IMR-90 (cell line): ENCODE data around the gene MYCBP2. TPM values are rescaled to one million over a fixed set of nuclear protein-coding genes. Genes with fewer than 3 reads are reported as not detected.

Source experiments
- ATAC-seq: fragments of 200-7000 bp; cut with Tn5 transposase; 2 replicates; pipeline ENCODE4 v1.9.1; 2020; ENCODE audit warnings: low read depth, mild to moderate bottlenecking, moderate library complexity
- BruUV-seq: library from RNA; stranded (reverse); fragments of 400-500 nt; replicated peaks from 2 replicates; lab custom pipeline; 2021; lab: Mats Ljungman, UMichigan
- CTCF ChIA-PET: fragments of 300-600 bp; formaldehyde crosslinking; extraction: SDS; loops from one replicate; lab custom pipeline; 2021; ENCODE audit warnings: antibody characterized with exemption; lab: Yijun Ruan, JAX
- POLR2A ChIA-PET: fragments of 300-600 bp; sonication (Branson Sonifier 250); formaldehyde crosslinking; loops from one replicate; lab custom pipeline; 2022; ENCODE audit warnings: antibody characterized with exemption; ENCODE audit not compliant: unreplicated experiment; lab: Charles Lee
- DNase-seq: peaks from one replicate; pipeline ENCODE4 v3.0.0; 2013
- H2AFZ ChIP-seq: replicated peaks from 2 replicates; pipeline ENCODE3; 2013; ENCODE audit warnings: low read length, mild to moderate bottlenecking; ENCODE audit not compliant: poor library complexity
- H2AK5ac ChIP-seq: 2 replicates; pipeline ENCODE4 v1.6.1; 2013; ENCODE audit warnings: low read depth, low read length, inconsistent platforms
- H2AK9ac ChIP-seq: replicated peaks from 2 replicates; pipeline ENCODE3; 2013; ENCODE audit warnings: mild to moderate bottlenecking, low read depth, low read length, moderate library complexity; ENCODE audit not compliant: poor library complexity
- H2BK120ac ChIP-seq: 2 replicates; pipeline ENCODE4 v1.6.1; 2013; ENCODE audit warnings: low read depth, low read length, inconsistent platforms
- H2BK15ac ChIP-seq: 3 replicates; pipeline ENCODE4 v1.6.1; 2013; ENCODE audit warnings: low read depth, low read length, inconsistent platforms
- H2BK20ac ChIP-seq: 2 replicates; pipeline ENCODE4 v1.6.1; 2013; ENCODE audit warnings: low read depth, mild to moderate bottlenecking, inconsistent platforms, low read length, moderate library complexity
- H2BK5ac ChIP-seq: 2 replicates; pipeline ENCODE4 v1.6.1; 2013; ENCODE audit warnings: mild to moderate bottlenecking, low read depth, low read length, inconsistent platforms; ENCODE audit not compliant: poor library complexity, severe bottlenecking
- H3K14ac ChIP-seq: replicated peaks from 2 replicates; pipeline ENCODE4 v1.6.1; 2013; ENCODE audit warnings: low read depth, low read length, inconsistent platforms
- H3K18ac ChIP-seq: 2 replicates; pipeline ENCODE4 v1.6.1; 2013; ENCODE audit warnings: low read depth, low read length, control low read depth
- H3K23ac ChIP-seq: 2 replicates; pipeline ENCODE4 v1.6.1; 2013; ENCODE audit warnings: low read depth, low read length, inconsistent platforms
- H3K27ac ChIP-seq: 2 replicates; pipeline ENCODE4 v1.5.1; 2013; ENCODE audit warnings: mild to moderate bottlenecking, control low read depth, low read length; ENCODE audit not compliant: insufficient read depth
- H3K27me3 ChIP-seq: 2 replicates; pipeline ENCODE4 v1.6.1; 2013; ENCODE audit warnings: low read length; ENCODE audit not compliant: control insufficient read depth, insufficient read depth
- H3K36me3 ChIP-seq: 2 replicates; pipeline ENCODE4 v1.6.1; 2013; ENCODE audit warnings: low read length, mixed read lengths; ENCODE audit not compliant: control insufficient read depth, insufficient read depth
- H3K4ac ChIP-seq: 2 replicates; pipeline ENCODE4 v1.6.1; 2013; ENCODE audit warnings: low read depth, low read length, inconsistent platforms
- H3K4me1 ChIP-seq: 2 replicates; pipeline ENCODE4 v1.6.1; 2013; ENCODE audit warnings: low read length, mixed read lengths; ENCODE audit not compliant: control insufficient read depth, insufficient read depth
- H3K4me2 ChIP-seq: 2 replicates; pipeline ENCODE4 v1.6.1; 2013; ENCODE audit warnings: low read depth, mild to moderate bottlenecking, control low read depth, low read length, moderate library complexity
- H3K4me3 ChIP-seq: 2 replicates; pipeline ENCODE4 v1.5.1; 2013; ENCODE audit warnings: low read depth, mild to moderate bottlenecking, control low read depth, low read length, moderate library complexity; ENCODE audit not compliant: insufficient read depth
- H3K56ac ChIP-seq: 2 replicates; pipeline ENCODE4 v1.6.1; 2013; ENCODE audit warnings: low read length, inconsistent platforms; ENCODE audit not compliant: insufficient read depth; ENCODE audit errors: extremely low read depth
- H3K79me1 ChIP-seq, 2 experiments: 2 replicates each; pipeline ENCODE4 v1.6.1; 2013; ENCODE audit warnings: low read length in 2 of 2, inconsistent platforms in 1 of 2, low read depth in 1 of 2
- H3K9ac ChIP-seq: 2 replicates; pipeline ENCODE4 v1.6.1; 2013; ENCODE audit warnings: low read depth, low read length, control low read depth
- H3K9me1 ChIP-seq: 2 replicates; pipeline ENCODE4 v1.6.1; 2013; ENCODE audit warnings: low read length, inconsistent platforms; ENCODE audit not compliant: insufficient read depth
- H3K9me3 ChIP-seq: 2 replicates; pipeline ENCODE4 v1.6.1; 2013; ENCODE audit warnings: low read length; ENCODE audit not compliant: control insufficient read depth, insufficient read depth
- H4K20me1 ChIP-seq: 2 replicates; pipeline ENCODE4 v1.6.1; 2013; ENCODE audit warnings: low read length, inconsistent platforms; ENCODE audit not compliant: insufficient read depth
- H4K5ac ChIP-seq: 2 replicates; pipeline ENCODE4 v1.6.1; 2013; ENCODE audit warnings: mild to moderate bottlenecking, low read depth, low read length, control low read depth
- H4K8ac ChIP-seq, 2 experiments: 2 replicates each; pipeline ENCODE4 v1.6.1; 2013; ENCODE audit warnings: low read depth in 2 of 2, low read length in 2 of 2, control low read depth in 1 of 2, inconsistent platforms in 1 of 2
- H4K91ac ChIP-seq: 2 replicates; pipeline ENCODE4 v1.6.1; 2013; ENCODE audit warnings: low read depth, low read length, inconsistent platforms; ENCODE audit not compliant: insufficient read depth
- BHLHE40 ChIP-seq: fragments of 150-350 bp; IDR thresholded peaks from 2 replicates; pipeline ENCODE4 v1.6.1; 2016; ENCODE audit warnings: mild to moderate bottlenecking, low read depth, low read length
- CEBPB ChIP-seq: IDR thresholded peaks from 2 replicates; pipeline ENCODE4 v1.6.1; 2012; ENCODE audit warnings: low read depth, low read length, improper control_type of control experiment
- CHD1 ChIP-seq: IDR thresholded peaks from 2 replicates; pipeline ENCODE4 v1.6.1; 2012; ENCODE audit warnings: low read depth, low read length, improper control_type of control experiment
- CTCF ChIP-seq: conservative IDR thresholded peaks from 2 replicates; pipeline ENCODE4 v1.5.1; 2012; ENCODE audit warnings: mild to moderate bottlenecking, low read depth, low read length, improper control_type of control experiment
- ELK1 ChIP-seq: fragments of 150-350 bp; IDR thresholded peaks from 2 replicates; pipeline ENCODE4 v1.6.1; 2016; ENCODE audit warnings: low read depth, mild to moderate bottlenecking, low read length, moderate library complexity, borderline replicate concordance
- FOS ChIP-seq: fragments of 150-350 bp; IDR thresholded peaks from 2 replicates; pipeline ENCODE4 v1.6.1; 2016; ENCODE audit warnings: low read depth, low read length
- MAFK ChIP-seq: IDR thresholded peaks from 2 replicates; pipeline ENCODE4 v1.6.1; 2012; ENCODE audit warnings: low read depth, low read length, improper control_type of control experiment
- MAZ ChIP-seq: IDR thresholded peaks from 2 replicates; pipeline ENCODE4 v1.6.1; 2012; ENCODE audit warnings: low read depth, mild to moderate bottlenecking, low read length, improper control_type of control experiment, moderate library complexity, borderline replicate concordance
- MXI1 ChIP-seq: IDR thresholded peaks from 2 replicates; pipeline ENCODE4 v1.6.1; 2012; ENCODE audit warnings: low read depth, mild to moderate bottlenecking, low read length, moderate library complexity, borderline replicate concordance
- NFE2L2 ChIP-seq: fragments of 150-350 bp; IDR thresholded peaks from 2 replicates; pipeline ENCODE4 v1.6.1; 2016; ENCODE audit warnings: low read depth, mild to moderate bottlenecking, low read length
- POLR2A ChIP-seq: IDR thresholded peaks from 2 replicates; pipeline ENCODE4 v1.6.1; 2012; ENCODE audit warnings: mild to moderate bottlenecking, low read depth, low read length
- RAD21 ChIP-seq: IDR thresholded peaks from 2 replicates; pipeline ENCODE4 v1.6.1; 2012; ENCODE audit warnings: low read length, improper control_type of control experiment
- RCOR1 ChIP-seq: IDR thresholded peaks from 2 replicates; pipeline ENCODE4 v1.6.1; 2012; ENCODE audit warnings: mild to moderate bottlenecking, low read length, improper control_type of control experiment; ENCODE audit not compliant: insufficient replicate concordance
- RFX5 ChIP-seq: IDR thresholded peaks from 2 replicates; pipeline ENCODE4 v1.8.0; 2012; ENCODE audit warnings: low read depth, mild to moderate bottlenecking, low read length, moderate library complexity
- SMC3 ChIP-seq: fragments of 150-350 bp; IDR thresholded peaks from 2 replicates; pipeline ENCODE4 v1.6.1; 2016; ENCODE audit warnings: low read depth, mild to moderate bottlenecking, antibody characterized with exemption, low read length, moderate library complexity
- USF2 ChIP-seq: fragments of 150-350 bp; IDR thresholded peaks from 2 replicates; pipeline ENCODE4 v1.6.1; 2017; ENCODE audit warnings: mild to moderate bottlenecking, antibody characterized with exemption, low read length, low read depth
- WGBS, 2 experiments: methylation state at CpG; one replicate each; pipeline versions ENCODE4 v1.1.5 to v1.1.7; 2013; ENCODE audit warnings: missing lambda C conversion rate in 2 of 2; ENCODE audit not compliant: insufficient read length in 1 of 2; ENCODE audit errors: extremely low coverage in 2 of 2; 5-methylcytosine and 5-hydroxymethylcytosine counted together
- dilution Hi-C: fragments of 300-500 bp; cut with HindIII; formaldehyde crosslinking; loops from one replicate; pipeline ENCODE4 v1.14.3; 2018; ENCODE audit warnings: low sequenced_read_pairs; ENCODE audit not compliant: unreplicated experiment
- in situ Hi-C: fragments of 300-500 bp; cut with MboI; formaldehyde crosslinking; loops from 3 replicates; pipeline ENCODE4 v1.14.3; 2019; ENCODE audit warnings: low sequenced_read_pairs, inconsistent platforms, mixed read lengths
- intact Hi-C: fragments of 100-400 bp; cut with micrococcal nuclease; formaldehyde crosslinking; loops from 2 replicates; pipeline ENCODE4 v1.10.0; 2022
- polyA plus RNA-seq, 3 experiments: library from polyadenylated mRNA; depleted of rRNA; stranded (reverse); fragments of >200 nt; gene quantifications; 2 replicates each; pipeline ENCODE4 v1.2.3, GENCODE V29; 2012; ENCODE audit warnings: low replicate concordance in 1 of 3
- total RNA-seq: library from RNA; depleted of rRNA; stranded (reverse); fragments of >200 nt; gene quantifications from 2 replicates; pipeline ENCODE4 v1.2.3, GENCODE V29; 2012

The MYCBP2 gene
- total and polyA plus RNA-seq, 2 of the 4 experiments (the other 2 are of a cell fraction): 20.1 to 43.2 TPM

GRCh38 chr13:77016251-77016812 lies 310.6 kb downstream of the MYCBP2 start:
- no peak overlapping the region for H3K23ac ChIP-seq
- H2BK20ac ChIP-seq: no peak overlapping the region
- no peak overlapping the region for H2AK9ac ChIP-seq
- H3K36me3 ChIP-seq: peaks cover 29% of the 10 kb centered on the region
- no peak for ATAC-seq
- no peak overlapping the region for H3K18ac ChIP-seq
- CTCF ChIA-PET: interaction anchor here (0.6 kb wide), 1 partner anchor 1634 kb away, joined by 3 read pairs; no protein-coding TSS in a partner anchor
- H3K4me3 ChIP-seq: no peak overlapping the region
- intact Hi-C loops: no loop called here
- DNase-seq: no peak
- H3K14ac ChIP-seq: no peak overlapping the region
- H3K4me1 ChIP-seq: peaks cover 5% of the 10 kb centered on the region
- no peak overlapping the region for H2BK15ac ChIP-seq
- no peaks in the 10 kb centered on the region for H3K9me3 ChIP-seq
- no peak overlapping the region for H3K56ac ChIP-seq
- H3K9ac ChIP-seq: no peak overlapping the region
- no peak overlapping the region for H2BK120ac ChIP-seq
- no peak overlapping the region for H2AK5ac ChIP-seq
- BruUV-seq: no TSS peak
- no peak overlapping the region for H4K5ac ChIP-seq
- no CpG with 5 or more reads among the region's 3 CpGs for WGBS, 2 experiments
- no peaks in the 10 kb centered on the region for H3K27me3 ChIP-seq
- in situ Hi-C loops: no loop called here
- no peak overlapping the region for H3K4me2 ChIP-seq
- H3K9me1 ChIP-seq: peaks cover 5% of the 10 kb centered on the region
- no peak overlapping the region for H2AFZ ChIP-seq
- no peak overlapping the region for H3K4ac ChIP-seq
- TF ChIP-seq FOS (no peak), SMC3 (no peak), POLR2A (no peak), BHLHE40 (no peak), MAFK (no peak), CHD1 (no peak), CTCF (no peak), RCOR1 (no peak), CEBPB (no peak), RAD21 (no peak), NFE2L2 (no peak), ELK1 (no peak), USF2 (no peak), MXI1 (no peak), RFX5 (no peak), MAZ (no peak)
- H3K27ac ChIP-seq: no peak overlapping the region
- H3K79me1 ChIP-seq: peaks cover 20 to 52% of the 10 kb centered on the region in 2 experiments
- dilution Hi-C loops: no loop called here
- no peak overlapping the region for H4K91ac ChIP-seq
- POLR2A ChIA-PET: no interaction called here
- H4K20me1 ChIP-seq: peaks cover 23% of the 10 kb centered on the region; the same call in 1 of the 2 replicates
- H2BK5ac ChIP-seq: no peak overlapping the region
- H4K8ac ChIP-seq: no peak overlapping the region
